GM10266 (cell line): Measurements from ENCODE around the gene PUS3.
A peak's percentile ranks its signal among the peaks of the same experiment; 100 is the strongest.

Experiments used
- DNase-seq: peaks from one replicate; pipeline ENCODE4 v3.0.0; 2012; ENCODE audit errors: extremely low spot score
- TF ChIP-seq, protein P1 (sequence below): IDR thresholded peaks from 2 replicates; pipeline ENCODE4 v1.5.1; 2012; ENCODE audit warnings: mild to moderate bottlenecking, low read depth; ENCODE audit not compliant: control insufficient read depth, insufficient read depth; ENCODE audit errors: missing control alignments

The PUS3 gene

DNA sequence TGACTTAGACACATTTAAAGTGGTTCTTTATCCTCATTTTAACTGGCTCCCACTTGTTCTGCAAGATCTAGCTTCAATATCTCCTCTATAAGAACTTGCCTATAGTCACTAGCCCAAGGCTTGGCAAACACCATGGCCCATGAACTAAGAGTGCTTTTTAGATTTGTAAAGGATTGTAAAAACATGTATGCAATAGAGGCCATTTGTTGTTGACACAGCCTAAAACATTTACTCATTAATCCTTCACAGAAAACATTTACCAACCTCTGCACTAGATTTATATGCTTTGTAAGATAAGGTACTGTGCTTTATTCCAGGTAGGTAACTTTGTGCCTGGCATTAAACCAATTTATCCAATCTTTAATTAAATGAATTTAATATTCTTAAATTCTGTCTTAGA, 10.0 kb downstream of the PUS3 start:
- DNase-seq, result no peak
- TF ChIP-seq, protein P1, sequence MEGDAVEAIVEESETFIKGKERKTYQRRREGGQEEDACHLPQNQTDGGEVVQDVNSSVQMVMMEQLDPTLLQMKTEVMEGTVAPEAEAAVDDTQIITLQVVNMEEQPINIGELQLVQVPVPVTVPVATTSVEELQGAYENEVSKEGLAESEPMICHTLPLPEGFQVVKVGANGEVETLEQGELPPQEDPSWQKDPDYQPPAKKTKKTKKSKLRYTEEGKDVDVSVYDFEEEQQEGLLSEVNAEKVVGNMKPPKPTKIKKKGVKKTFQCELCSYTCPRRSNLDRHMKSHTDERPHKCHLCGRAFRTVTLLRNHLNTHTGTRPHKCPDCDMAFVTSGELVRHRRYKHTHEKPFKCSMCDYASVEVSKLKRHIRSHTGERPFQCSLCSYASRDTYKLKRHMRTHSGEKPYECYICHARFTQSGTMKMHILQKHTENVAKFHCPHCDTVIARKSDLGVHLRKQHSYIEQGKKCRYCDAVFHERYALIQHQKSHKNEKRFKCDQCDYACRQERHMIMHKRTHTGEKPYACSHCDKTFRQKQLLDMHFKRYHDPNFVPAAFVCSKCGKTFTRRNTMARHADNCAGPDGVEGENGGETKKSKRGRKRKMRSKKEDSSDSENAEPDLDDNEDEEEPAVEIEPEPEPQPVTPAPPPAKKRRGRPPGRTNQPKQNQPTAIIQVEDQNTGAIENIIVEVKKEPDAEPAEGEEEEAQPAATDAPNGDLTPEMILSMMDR, result no peak

DNA sequence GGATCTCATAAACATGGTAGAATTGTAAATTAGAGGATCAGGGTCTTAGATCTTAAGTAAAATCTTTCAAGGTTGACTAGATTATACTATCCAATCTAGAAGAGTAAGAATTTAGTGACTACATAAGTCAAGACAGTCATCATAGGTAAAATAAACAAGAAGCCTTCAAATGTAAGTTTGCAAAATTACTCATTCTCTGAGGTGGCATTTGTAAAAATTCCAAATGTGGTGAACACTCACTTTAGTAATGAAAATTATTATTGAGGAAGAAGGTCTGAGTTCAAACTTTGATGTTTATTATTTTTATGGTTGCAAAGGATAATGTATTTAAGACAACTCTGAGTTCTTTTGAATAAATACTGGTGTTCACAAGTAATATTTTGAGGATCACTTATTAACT, 10.9 kb downstream of the PUS3 start:
- no peak for DNase-seq
- TF ChIP-seq, protein P1, result no peak

DNA sequence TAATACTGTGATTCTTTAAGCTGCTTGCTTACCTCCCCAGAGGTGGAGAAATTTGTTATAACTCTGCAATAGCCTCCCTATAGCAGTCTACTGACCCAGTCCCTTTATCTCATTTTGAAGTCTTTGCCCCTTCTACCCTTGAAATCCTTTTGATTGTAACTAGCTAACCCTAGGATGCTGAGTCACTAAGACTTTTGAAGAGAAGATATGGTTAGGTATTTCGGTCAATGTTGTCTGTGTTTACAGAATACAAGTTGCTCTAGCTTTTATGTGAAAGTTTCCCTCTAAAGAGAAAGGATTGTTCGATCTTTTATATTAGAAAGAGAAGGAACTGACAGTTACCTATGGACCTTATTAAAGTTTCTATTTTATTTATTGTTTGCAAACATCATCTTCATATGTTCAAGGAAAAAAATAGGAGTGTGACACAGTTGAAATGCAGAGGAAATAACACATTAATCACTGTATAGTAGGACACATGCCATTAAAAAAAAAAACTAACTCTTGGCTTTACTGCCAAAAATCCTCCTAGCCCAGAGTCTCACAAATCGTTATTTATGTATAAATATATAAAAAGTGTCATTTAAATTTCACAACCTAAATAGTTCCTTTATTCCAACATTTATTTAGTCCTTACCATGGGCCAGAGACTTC, 12.4 kb downstream of the PUS3 start:
- TF ChIP-seq, protein P1, result no peak
- no peak for DNase-seq

DNA sequence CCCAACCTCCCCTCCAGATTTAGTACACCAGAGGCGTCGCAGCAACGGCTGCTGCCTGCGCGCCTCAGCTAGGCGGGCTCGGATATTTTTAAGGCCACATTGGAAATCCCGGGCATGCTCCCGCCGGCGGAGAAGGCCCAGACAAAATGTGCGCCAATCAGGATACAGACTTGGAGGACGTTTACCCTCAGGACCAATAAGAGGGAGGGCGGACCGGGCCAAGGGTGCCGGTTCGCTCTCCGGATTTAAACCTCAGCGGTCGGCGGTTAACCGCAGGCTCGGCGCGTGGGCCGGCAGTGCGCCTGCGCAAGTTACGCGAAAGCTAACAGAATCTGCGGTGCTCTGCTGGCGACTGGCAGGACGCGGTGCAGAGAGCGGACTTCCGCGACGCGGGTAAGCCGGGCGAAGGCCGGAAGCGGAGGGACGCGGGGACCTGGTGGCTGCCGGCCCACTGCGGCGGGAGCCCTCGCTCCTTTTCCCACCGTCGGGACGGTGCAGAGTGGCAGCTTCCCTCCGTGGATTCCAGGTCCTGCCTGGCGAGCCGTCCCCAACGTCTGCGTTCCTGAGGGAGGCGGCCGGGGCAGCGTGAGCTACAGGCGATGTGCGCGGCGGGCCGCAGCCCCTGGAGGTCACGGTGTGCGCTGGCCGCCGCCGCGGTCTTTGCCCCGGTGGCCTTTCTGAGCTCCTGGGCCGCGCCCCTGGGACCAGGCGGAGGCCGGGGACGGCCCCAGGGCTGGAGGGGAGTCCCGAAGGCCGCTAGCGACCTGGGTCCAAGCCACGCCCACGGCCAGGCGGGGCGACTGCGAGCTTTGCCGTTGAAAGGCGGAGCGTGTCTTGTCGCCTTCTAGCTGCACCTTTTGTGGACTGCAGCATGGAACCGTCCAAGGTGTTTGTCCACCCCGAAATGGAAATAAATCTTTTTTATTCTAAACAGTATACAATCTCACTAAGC, 15.4 kb downstream of the PUS3 start, which contains the start of gene HYLS1:
Gene HYLS1, plus strand, starts transcription at position 296 of the 952 bp plus-strand sequence. CDS start 11,701 bp downstream, outside the sequence.
- peak; percentile 91 for DNase-seq

DNA sequence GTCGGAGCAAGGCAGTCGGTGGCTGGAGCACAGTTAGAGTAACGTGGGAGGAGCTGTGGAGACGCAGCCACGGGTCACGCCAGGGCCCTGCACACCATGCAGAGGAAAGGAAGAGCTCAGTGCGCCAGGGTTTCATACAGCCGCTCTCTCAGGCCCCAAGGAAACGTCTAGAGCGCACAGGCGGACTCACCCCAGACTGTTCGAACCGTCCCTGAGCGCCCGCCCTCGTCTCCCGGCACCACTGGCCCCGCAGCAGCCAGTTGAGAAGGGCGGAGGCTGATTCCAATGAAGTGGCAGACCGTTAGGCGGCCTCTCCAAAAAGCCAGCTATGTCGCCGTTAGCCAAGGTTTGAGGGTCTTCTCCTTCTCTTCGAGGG, 16.0 kb downstream of the PUS3 start:
- TF ChIP-seq, protein P1, result no peak
- peak; percentile 15 for DNase-seq

More for the DNA sequence above, 15.4 kb downstream of the PUS3 start, which contains the start of gene HYLS1:
- TF ChIP-seq, protein P1, result peak; percentile 34

DNA sequence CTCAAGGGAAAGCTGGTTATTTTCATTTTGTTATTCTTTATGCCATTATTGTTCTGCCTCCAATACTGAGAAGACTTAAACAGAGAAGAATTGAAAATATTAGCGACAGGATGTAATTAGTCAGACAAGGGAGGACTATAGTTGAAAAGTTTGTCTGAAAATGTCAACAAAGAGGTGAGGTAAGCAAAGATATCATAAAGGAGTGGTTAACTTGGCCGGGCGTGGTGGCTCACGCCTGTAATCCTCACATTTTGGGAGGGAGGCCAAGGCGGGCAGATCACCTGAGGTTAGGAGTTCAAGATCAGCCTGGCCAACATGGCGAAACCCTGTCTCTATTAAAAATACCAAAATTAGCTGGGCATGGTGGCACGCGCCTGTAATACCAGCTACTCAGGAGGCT, 19.6 kb downstream of the PUS3 start:
- no peak for DNase-seq
- TF ChIP-seq, protein P1, result no peak

DNA sequence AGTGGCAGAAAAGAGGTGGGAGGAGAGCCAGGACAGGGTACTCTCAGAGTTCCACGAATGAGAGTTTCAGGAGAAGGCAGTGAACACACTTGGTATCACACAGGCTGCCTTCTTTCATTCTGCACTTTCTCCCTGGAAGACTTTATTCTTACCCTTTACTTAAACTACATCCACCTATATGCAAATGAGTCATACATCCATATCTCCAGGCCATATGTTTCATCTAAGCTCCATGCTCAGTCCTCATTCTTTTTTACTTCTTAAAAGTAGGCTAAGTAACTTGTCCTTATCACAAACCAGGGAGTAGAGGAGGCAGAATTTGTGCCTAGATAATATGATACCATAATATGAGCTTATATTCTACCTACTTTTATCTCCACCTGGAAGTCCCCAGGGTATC, 21.7 kb downstream of the PUS3 start:
- TF ChIP-seq, protein P1, result no peak

More for the DNA sequence above, 21.7 kb downstream of the PUS3 start:
- no peak for DNase-seq
